Activated CD4-positive, alpha-beta T cell treated with anti-CD3 and anti-CD28 coated beads, Interleukin-2, Interleukin-4, amounts not matched to agents 100 ng/mL and 50 ng/mL, durations not matched to agents 16 hours and 8 hours (primary cell): ENCODE results near the gene MAPT.
A peak's percentile ranks its signal among the peaks of the same experiment; 100 is the strongest.

Experiments
- DNase-seq: peaks from one replicate; pipeline ENCODE4 v3.0.0-alpha.2; 2020; ENCODE audit warnings: low spot score

The MAPT gene

DNA sequence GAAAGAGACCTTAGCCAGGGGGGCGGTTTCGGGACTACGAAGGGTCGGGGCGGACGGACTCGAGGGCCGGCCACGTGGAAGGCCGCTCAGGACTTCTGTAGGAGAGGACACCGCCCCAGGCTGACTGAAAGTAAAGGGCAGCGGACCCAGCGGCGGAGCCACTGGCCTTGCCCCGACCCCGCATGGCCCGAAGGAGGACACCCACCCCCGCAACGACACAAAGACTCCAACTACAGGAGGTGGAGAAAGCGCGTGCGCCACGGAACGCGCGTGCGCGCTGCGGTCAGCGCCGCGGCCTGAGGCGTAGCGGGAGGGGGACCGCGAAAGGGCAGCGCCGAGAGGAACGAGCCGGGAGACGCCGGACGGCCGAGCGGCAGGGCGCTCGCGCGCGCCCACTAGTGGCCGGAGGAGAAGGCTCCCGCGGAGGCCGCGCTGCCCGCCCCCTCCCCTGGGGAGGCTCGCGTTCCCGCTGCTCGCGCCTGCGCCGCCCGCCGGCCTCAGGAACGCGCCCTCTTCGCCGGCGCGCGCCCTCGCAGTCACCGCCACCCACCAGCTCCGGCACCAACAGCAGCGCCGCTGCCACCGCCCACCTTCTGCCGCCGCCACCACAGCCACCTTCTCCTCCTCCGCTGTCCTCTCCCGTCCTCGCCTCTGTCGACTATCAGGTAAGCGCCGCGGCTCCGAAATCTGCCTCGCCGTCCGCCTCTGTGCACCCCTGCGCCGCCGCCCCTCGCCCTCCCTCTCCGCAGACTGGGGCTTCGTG, at the start of gene MAPT:
TSS of gene MAPT (plus strand) at position 533 of the 763 bp plus-strand sequence. CDS start 67,784 bp downstream, outside the sequence.
- peak; percentile 82 for DNase-seq

DNA sequence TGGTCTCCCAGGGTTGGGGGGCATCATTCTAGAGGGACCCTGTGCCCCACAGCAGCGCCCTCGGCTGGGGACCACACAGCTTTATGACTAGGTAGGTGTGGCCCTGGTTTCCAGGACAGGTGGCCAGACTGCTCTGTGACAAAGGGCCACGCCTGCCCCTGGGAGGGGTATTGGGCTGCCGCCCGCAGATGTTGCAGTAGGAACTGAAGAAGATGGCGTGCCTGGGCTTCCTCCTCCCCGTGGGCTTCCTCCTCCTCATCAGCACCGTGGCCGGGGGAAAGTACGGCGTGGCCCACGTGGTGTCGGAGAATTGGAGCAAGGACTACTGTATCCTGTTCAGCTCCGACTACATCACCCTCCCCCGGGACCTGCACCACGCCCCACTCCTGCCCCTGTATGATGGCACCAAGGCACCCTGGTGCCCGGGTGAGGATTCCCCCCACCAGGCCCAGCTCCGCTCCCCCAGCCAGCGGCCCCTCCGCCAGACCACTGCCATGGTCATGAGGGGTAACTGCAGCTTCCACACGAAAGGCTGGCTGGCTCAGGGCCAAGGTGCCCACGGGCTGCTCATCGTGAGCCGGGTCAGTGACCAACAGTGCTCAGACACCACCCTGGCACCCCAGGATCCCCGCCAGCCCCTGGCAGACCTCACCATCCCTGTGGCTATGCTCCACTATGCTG, 49.5 kb upstream of the MAPT start, which contains the start of gene SPPL2C:
TSS of gene SPPL2C (plus strand) at position 187 of the 681 bp plus-strand sequence. CDS start at position 213, 26 bp downstream.
- DNase-seq: no peak

DNA sequence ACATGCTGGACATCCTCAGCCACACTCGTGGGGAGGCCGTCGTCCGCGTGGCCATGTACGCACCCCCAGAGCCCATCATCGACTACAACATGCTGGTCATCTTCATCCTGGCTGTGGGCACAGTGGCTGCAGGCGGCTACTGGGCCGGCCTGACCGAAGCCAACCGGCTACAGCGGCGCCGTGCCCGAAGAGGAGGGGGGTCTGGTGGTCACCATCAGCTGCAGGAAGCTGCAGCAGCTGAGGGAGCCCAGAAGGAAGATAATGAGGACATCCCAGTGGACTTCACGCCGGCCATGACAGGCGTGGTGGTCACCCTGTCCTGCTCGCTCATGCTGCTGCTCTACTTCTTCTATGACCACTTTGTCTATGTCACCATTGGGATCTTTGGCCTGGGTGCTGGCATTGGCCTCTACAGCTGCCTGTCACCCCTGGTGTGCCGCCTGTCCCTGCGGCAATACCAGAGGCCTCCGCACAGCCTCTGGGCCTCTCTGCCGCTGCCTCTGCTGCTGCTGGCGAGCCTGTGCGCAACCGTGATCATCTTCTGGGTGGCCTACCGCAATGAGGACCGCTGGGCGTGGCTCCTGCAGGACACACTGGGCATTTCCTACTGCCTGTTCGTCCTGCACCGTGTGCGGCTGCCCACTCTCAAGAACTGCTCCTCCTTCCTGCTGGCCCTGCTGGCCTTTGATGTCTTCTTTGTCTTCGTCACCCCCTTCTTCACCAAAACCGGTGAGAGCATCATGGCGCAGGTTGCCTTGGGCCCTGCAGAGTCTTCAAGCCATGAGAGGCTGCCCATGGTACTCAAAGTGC, 48.8 kb upstream of the MAPT start:
- no peak for DNase-seq

GRCh38 chr17:45846223-45846622, 48.1 kb upstream of the MAPT start:
- no peak for DNase-seq

- no peak for DNase-seq
Observed at GRCh38 chr17:45846646-45847045, 47.7 kb upstream of the MAPT start.

- DNase-seq: no peak
Observed at GRCh38 chr17:45847101-45847500, 47.3 kb upstream of the MAPT start.

DNA sequence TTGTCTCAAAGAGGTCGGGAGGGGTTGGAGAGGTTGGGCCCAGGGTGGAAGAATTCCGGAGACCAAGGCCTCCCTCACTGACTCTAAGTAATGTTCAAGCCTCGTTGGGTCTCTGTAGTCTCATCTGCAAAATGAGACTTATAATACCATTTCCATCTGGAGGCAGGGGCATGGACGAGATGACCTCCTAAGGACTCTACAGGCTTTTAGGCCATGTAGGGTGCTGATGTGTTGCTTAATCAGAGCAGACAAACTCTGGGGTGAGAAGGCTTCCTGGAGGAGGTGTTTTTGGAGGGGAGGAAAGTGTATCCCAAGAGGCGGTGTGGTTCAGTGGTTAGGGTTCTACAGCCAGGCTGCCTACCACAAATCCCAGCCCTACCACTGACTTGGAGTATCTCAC, 46.6 kb upstream of the MAPT start:
- no peak for DNase-seq

DNA sequence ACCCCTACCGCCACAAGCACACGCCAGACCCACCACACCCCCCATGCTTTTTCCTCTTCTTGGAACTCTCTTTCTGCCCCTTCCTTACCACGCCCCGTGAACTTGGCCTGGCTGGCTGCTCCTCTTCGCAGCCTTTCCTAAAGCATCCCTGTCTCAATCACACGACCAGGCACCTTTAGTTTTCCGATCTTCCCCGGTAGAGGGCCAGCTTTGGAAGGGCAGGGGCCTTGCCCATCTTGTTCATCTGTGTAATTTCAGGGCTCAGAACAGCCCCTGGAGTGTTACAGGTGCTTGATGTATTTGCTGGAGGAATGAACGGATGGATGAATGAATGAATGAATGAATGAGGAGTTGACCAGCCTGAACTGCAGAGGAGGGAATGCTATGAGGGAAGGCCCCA, 45.9 kb upstream of the MAPT start:
- DNase-seq: no peak

DNA sequence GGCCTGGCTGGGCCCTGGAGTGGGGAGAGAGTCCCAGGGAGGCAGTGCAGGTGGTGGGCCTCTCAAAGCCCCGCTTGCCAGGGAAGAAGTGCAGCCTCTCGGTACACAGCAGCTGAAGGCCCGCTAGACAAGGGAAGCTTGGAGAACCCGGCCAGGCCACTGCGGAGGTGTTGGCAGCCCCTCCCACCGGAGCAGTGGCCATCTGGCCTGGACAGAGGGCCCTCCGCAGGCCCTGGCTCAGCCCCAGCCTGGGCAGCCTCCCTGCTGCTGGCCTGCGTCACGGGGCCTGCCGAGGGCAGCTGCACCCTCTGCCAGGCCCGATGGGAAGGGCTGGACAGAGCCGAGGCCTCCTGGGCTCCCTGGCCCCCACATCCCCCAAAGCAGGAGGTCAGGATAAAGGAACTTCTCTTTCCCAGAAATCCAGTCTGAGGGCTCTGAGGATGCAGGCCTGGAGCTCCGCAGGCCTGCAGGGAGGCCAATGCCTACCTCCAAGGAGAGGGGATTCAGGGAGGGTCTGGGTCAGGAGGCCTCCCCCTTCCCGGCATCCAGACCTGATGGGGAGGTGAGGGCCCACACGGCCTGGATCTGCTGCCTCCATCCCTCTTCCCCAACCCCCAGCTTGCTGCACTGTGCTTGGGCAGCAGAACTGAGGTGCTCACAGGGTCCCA, 45.4 kb upstream of the MAPT start:
- DNase-seq: no peak

DNA sequence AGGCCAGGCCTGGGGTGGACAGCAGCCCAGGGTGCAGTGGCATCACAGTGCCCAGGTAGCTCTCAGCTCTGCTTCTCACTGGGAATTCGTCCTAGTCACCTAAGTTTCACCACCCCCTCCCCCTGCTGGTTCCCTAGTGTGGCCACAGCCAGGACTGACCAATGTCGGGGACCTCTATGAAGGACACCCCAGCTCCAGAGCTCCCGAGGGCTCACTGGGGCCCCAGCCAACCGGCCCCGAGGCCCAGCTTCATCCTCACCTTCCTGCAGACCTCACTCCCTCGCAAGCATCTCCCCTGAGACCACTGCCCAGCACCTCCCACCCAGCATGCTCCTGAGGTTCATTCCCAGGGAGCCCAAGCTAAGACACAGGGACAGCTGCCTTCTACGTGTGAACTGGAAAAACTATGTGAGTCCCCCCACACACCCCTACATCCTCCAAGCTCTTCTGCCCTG, 44.8 kb upstream of the MAPT start:
- no peak for DNase-seq

- DNase-seq: no peak
Observed at GRCh38 chr17:45850011-45850410, 44.3 kb upstream of the MAPT start.

DNA sequence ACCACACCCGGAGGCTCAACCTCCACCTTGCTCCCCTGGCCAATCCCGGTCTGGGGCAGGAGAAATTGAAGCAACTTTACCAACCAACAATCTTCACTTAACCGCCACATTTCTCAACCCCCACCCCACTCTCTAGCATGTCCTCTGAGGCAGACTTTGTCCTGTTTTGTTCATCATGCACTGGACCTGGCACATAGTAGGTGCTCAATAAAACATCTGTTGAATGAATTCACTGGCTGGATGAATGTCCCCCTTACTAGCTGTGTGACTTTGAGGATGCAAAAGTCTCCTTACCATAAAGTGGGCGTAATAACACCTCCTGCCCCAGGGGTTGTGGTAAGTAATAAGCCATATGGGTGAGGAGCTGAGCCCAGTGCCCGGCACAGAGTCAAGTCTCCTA, 43.9 kb upstream of the MAPT start:
- DNase-seq: no peak

- no peak for DNase-seq
Observed at GRCh38 chr17:45851022-45851421, 43.3 kb upstream of the MAPT start.

DNA sequence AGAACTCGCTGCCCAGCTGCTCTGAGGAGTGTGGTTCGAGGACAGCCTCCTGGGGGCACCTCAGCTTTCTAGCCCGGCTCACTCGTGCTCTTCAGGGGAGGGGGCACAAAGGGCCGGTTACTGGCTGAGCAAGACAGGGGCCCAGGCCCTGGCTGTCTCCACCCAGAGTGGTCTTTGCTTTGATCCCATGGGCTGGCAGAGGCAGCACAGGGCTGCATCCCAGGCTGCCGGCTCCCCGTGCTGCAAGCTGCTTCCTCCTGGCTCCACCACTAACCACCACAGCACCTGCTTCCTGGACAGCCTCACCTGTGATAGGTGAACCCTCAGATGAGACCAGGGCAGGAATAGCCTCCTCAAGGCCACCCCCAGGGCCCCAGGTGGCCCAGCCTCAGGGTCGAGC, 42.9 kb upstream of the MAPT start:
- no peak for DNase-seq

GRCh38 chr17:45851873-45852272, 42.5 kb upstream of the MAPT start:
- DNase-seq: no peak

DNA sequence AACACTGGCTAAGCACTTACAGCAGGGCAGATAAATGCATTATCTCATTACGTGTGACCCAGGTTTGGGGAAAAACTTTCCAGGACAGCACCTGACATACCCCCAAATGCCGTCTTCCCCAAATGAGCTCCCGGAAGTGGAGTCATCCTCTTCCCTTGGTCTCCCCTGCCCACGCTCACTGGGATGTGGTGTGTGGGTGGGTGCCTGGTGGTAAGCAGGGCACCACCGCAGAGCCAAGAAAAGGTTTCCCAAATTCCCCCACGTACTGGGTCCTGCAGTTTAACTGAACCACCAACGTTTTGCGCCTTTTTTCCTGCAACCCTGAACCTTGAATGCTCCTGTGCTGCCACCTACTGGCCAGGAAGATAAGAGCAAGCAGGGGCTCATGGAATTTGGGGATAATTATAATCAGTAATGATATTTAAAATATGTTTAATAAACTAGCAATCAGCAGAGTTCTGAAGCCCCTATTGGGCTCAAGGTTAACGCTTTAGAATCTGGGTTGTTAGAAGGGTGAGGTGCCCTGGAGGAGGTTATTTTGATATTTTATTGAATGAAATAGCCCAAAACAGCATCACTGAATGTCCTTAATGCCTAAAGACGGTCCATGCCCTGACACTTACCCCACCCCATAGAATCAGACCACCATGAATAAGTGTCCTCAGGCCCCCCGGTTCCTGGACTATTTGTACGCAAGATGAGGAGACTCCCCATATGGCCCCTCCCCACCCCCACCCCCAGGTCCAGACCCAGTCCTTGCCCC, 41.6 kb upstream of the MAPT start:
- DNase-seq: peak; percentile 60

DNA sequence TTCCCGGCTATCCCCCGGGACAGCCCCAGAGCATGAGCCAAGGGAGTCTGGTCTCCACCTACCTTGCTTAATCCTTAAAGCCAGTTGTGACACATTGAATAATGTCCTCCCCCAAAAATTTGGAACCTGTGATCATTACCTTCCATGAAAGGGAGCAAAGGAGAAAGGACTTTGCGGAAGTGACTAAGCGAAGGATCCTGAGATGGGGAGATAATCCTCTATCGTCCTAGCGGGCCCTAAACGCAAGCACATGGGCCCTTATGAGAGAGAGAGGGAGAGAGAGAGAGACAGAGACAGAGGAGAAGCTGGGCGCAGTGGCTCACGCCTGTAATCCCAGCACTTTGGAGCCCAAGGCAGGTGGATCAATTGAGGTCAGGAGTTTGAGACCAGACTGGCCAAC, 40.1 kb upstream of the MAPT start:
- DNase-seq: no peak

GRCh38 chr17:45855691-45856336, 38.5 kb upstream of the MAPT start:
- no peak for DNase-seq

GRCh38 chr17:45857977-45858708, 36.2 kb upstream of the MAPT start:
- DNase-seq: no peak

DNA sequence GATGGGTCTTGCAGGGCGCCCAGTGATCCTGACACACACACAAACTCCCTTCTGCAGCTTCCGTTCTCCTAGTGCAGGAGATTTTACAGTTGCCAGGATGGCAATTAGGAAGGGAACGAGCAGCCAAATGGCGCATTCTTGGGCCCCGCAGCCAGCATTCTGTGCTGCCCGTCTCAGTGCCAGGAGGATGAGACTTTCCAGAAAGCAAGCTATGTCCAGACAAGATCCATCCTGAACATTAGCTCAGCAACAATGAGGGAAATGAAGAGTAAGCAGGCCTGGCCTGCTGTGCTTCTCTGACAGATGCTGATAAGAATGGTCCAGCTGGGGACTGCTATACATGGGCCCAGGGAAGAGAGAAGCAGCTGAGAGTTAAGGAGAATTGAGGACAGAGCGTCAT, 33.2 kb upstream of the MAPT start:
- no peak for DNase-seq
